Neural cell (in vitro differentiated cells): ENCODE results near the gene C4A. TPM values are rescaled to one million over a fixed set of nuclear protein-coding genes. Genes with fewer than 3 reads are reported as not detected.

Experiments used
- H2AFZ ChIP-seq: fragments of 200-600, 300-800 bp; sonication (generic), shearing (Covaris generic); 2 replicates; pipeline ENCODE4 v1.6.0; 2014; ENCODE audit warnings: low read depth, mild to moderate bottlenecking, antibody characterized with exemption, low read length, moderate library complexity
- H3F3A ChIP-seq: fragments of 200-600 bp; shearing (Covaris generic); 2 replicates; pipeline ENCODE4 v1.6.1; 2016; ENCODE audit warnings: mild to moderate bottlenecking, moderate library complexity, mixed read lengths, antibody characterized with exemption, low read length; ENCODE audit not compliant: insufficient read depth, poor library complexity, severe bottlenecking
- H3K27ac ChIP-seq: fragments of 200-600, 300-800 bp; sonication (generic), shearing (Covaris generic); 2 replicates; pipeline ENCODE4 v1.5.1; 2014; ENCODE audit warnings: mild to moderate bottlenecking, low read length, moderate library complexity
- H3K27me3 ChIP-seq: fragments of 300-800, 200-600 bp; sonication (generic), shearing (Covaris generic); 2 replicates; pipeline ENCODE4 v1.6.0; 2014; ENCODE audit warnings: mild to moderate bottlenecking, low read depth, low read length, moderate library complexity; ENCODE audit not compliant: insufficient read depth
- H3K36me3 ChIP-seq: fragments of 300-800, 200-600 bp; sonication (generic), shearing (Covaris generic); 2 replicates; pipeline ENCODE4 v1.5.1; 2014; ENCODE audit warnings: mild to moderate bottlenecking, antibody characterized with exemption, low read length, moderate library complexity; ENCODE audit not compliant: insufficient read depth
- H3K4me2 ChIP-seq: fragments of 300-800, 200-600 bp; sonication (generic), shearing (Covaris generic); 2 replicates; pipeline ENCODE4 v1.6.0; 2014; ENCODE audit warnings: mild to moderate bottlenecking, low read length
- H3K4me3 ChIP-seq: fragments of 300-800, 200-600 bp; sonication (generic), shearing (Covaris generic); 2 replicates; pipeline ENCODE4 v1.5.1; 2014; ENCODE audit warnings: mild to moderate bottlenecking, low read length, moderate library complexity
- H3K79me2 ChIP-seq: fragments of 200-600 bp; shearing (Covaris generic); replicated peaks from 2 replicates; pipeline ENCODE4 v1.6.0; 2014; ENCODE audit warnings: mild to moderate bottlenecking, low read length, moderate library complexity; ENCODE audit not compliant: insufficient read depth
- H3K9ac ChIP-seq: fragments of 300-800, 200-600 bp; sonication (generic), shearing (Covaris generic); 2 replicates; pipeline ENCODE4 v1.6.1; 2016; ENCODE audit warnings: mild to moderate bottlenecking, low read length, mixed read lengths
- H3K9me2 ChIP-seq: fragments of 200-600 bp; shearing (Covaris generic); 2 replicates; pipeline ENCODE4 v1.6.1; 2016; ENCODE audit warnings: mild to moderate bottlenecking, low read length, mixed read lengths; ENCODE audit not compliant: insufficient read depth
- H3K9me3 ChIP-seq: fragments of 200-600, 300-800 bp; sonication (generic), shearing (Covaris generic); 2 replicates; pipeline ENCODE4 v1.6.1; 2016; ENCODE audit warnings: mild to moderate bottlenecking, mixed run types, low read length, moderate library complexity, mixed read lengths
- H4K20me1 ChIP-seq: fragments of 200-600 bp; shearing (Covaris generic); 2 replicates; pipeline ENCODE4 v1.6.1; 2016; ENCODE audit warnings: mild to moderate bottlenecking, mixed run types; ENCODE audit not compliant: insufficient read depth
- EP300 ChIP-seq: fragments of 450-650 bp; conservative IDR thresholded peaks from 2 replicates; pipeline ENCODE4 v1.6.1; 2014; ENCODE audit warnings: antibody characterized with exemption, mild to moderate bottlenecking, moderate library complexity; ENCODE audit not compliant: poor library complexity, severe bottlenecking
- EZH2 ChIP-seq: fragments of 200-600, 300-800 bp; shearing (Covaris generic), sonication (generic); IDR thresholded peaks from 2 replicates; pipeline ENCODE4 v1.6.1; 2014; ENCODE audit warnings: antibody characterized with exemption, low read length, borderline replicate concordance, mild to moderate bottlenecking; ENCODE audit not compliant: insufficient read depth, poor library complexity, severe bottlenecking
- MXI1 ChIP-seq: fragments of 450-650 bp; conservative IDR thresholded peaks from 2 replicates; pipeline ENCODE4 v1.6.1; 2014; ENCODE audit warnings: antibody characterized with exemption, mild to moderate bottlenecking; ENCODE audit not compliant: poor library complexity, severe bottlenecking
- POLR2AphosphoS5 ChIP-seq: IDR thresholded peaks from 2 replicates; pipeline ENCODE4 v1.6.1; 2012
- RAD21 ChIP-seq: fragments of 450-650 bp; conservative IDR thresholded peaks from 2 replicates; pipeline ENCODE4 v1.6.1; 2014; ENCODE audit warnings: antibody characterized with exemption, mild to moderate bottlenecking, moderate library complexity
- SMC3 ChIP-seq: fragments of 450-650 bp; conservative IDR thresholded peaks from 2 replicates; pipeline ENCODE4 v1.6.1; 2014; ENCODE audit warnings: antibody characterized with exemption, mild to moderate bottlenecking, moderate library complexity; ENCODE audit not compliant: poor library complexity
- TAF1 ChIP-seq: IDR thresholded peaks from 2 replicates; pipeline ENCODE4 v1.6.1; 2012; ENCODE audit warnings: low read depth
- polyA plus RNA-seq: library from polyadenylated mRNA; depleted of rRNA; stranded (reverse); fragments of >200 nt; gene quantifications from 2 replicates; pipeline ENCODE4 v1.2.3, GENCODE V29; 2014
- TF ChIP-seq, protein P1 (sequence below): IDR thresholded peaks from 2 replicates; pipeline ENCODE4 v1.6.1; 2012; ENCODE audit warnings: borderline replicate concordance
- TF ChIP-seq, protein P2 (sequence below): fragments of 450-650 bp; IDR thresholded peaks from 2 replicates; pipeline ENCODE4 v1.5.1; 2014; ENCODE audit warnings: antibody characterized with exemption, mild to moderate bottlenecking, moderate library complexity; ENCODE audit not compliant: poor library complexity, severe bottlenecking

C4A gene
- polyA plus RNA-seq, 1 donor from 2014 or later = 4.4 TPM

- H3K9me2 ChIP-seq = no peaks in the 10 kb centered on the region
- no peak overlapping the region for H3K27ac ChIP-seq
- H3F3A ChIP-seq = no peaks in the 10 kb centered on the region
- H3K9me3 ChIP-seq = no peaks in the 10 kb centered on the region
- H4K20me1 ChIP-seq = no peaks in the 10 kb centered on the region
- H2AFZ ChIP-seq = no peak overlapping the region
- no peak overlapping the region for H3K9ac ChIP-seq
- H3K27me3 ChIP-seq = no peaks in the 10 kb centered on the region
- TF ChIP-seq EP300 = no peak
- no peak for TF ChIP-seq TAF1
- TF ChIP-seq, protein P1, sequence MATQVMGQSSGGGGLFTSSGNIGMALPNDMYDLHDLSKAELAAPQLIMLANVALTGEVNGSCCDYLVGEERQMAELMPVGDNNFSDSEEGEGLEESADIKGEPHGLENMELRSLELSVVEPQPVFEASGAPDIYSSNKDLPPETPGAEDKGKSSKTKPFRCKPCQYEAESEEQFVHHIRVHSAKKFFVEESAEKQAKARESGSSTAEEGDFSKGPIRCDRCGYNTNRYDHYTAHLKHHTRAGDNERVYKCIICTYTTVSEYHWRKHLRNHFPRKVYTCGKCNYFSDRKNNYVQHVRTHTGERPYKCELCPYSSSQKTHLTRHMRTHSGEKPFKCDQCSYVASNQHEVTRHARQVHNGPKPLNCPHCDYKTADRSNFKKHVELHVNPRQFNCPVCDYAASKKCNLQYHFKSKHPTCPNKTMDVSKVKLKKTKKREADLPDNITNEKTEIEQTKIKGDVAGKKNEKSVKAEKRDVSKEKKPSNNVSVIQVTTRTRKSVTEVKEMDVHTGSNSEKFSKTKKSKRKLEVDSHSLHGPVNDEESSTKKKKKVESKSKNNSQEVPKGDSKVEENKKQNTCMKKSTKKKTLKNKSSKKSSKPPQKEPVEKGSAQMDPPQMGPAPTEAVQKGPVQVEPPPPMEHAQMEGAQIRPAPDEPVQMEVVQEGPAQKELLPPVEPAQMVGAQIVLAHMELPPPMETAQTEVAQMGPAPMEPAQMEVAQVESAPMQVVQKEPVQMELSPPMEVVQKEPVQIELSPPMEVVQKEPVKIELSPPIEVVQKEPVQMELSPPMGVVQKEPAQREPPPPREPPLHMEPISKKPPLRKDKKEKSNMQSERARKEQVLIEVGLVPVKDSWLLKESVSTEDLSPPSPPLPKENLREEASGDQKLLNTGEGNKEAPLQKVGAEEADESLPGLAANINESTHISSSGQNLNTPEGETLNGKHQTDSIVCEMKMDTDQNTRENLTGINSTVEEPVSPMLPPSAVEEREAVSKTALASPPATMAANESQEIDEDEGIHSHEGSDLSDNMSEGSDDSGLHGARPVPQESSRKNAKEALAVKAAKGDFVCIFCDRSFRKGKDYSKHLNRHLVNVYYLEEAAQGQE = no peak
- TF ChIP-seq MXI1 = no peak
- TF ChIP-seq SMC3 = no peak
- no peak for TF ChIP-seq RAD21
- TF ChIP-seq POLR2AphosphoS5 = no peak
- TF ChIP-seq, protein P2, sequence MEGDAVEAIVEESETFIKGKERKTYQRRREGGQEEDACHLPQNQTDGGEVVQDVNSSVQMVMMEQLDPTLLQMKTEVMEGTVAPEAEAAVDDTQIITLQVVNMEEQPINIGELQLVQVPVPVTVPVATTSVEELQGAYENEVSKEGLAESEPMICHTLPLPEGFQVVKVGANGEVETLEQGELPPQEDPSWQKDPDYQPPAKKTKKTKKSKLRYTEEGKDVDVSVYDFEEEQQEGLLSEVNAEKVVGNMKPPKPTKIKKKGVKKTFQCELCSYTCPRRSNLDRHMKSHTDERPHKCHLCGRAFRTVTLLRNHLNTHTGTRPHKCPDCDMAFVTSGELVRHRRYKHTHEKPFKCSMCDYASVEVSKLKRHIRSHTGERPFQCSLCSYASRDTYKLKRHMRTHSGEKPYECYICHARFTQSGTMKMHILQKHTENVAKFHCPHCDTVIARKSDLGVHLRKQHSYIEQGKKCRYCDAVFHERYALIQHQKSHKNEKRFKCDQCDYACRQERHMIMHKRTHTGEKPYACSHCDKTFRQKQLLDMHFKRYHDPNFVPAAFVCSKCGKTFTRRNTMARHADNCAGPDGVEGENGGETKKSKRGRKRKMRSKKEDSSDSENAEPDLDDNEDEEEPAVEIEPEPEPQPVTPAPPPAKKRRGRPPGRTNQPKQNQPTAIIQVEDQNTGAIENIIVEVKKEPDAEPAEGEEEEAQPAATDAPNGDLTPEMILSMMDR = no peak
- no peak for TF ChIP-seq EZH2
- H3K4me3 ChIP-seq = no peak overlapping the region
- H3K79me2 ChIP-seq = no peaks in the 10 kb centered on the region
- no peak overlapping the region for H3K4me2 ChIP-seq
- no peaks in the 10 kb centered on the region for H3K36me3 ChIP-seq
Measured at GRCh38 chr6:31947070-31947675, 34.7 kb upstream of the C4A start.

DNA sequence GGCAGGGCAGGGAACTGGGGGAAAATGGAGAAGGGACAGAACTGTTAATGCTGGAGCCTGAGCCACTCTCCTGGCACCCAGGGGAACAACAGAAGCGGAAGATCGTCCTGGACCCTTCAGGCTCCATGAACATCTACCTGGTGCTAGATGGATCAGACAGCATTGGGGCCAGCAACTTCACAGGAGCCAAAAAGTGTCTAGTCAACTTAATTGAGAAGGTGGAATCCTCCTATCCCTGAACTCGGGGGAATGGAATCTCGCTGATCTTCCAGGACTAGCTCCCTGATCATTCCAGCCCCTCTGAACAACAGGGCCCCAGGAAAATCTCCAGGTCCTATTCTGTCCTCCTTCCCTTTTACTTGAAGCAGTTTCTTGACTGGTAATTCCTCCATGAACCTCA is 34.0 kb upstream of the C4A start:
- Histone ChIP-seq H3K9me2 (no peaks in the 10 kb centered on the region), H3K36me3 (no peaks in the 10 kb centered on the region), H3K27me3 (no peaks in the 10 kb centered on the region), H3F3A (no peaks in the 10 kb centered on the region), H2AFZ (no peak overlapping the region), H3K79me2 (no peaks in the 10 kb centered on the region), H3K9me3 (no peaks in the 10 kb centered on the region), H3K27ac (no peak overlapping the region), H3K4me2 (no peak overlapping the region), H4K20me1 (no peaks in the 10 kb centered on the region), H3K4me3 (no peak overlapping the region), H3K9ac (no peak overlapping the region)
- TF ChIP-seq, protein P1 = no peak
- TF ChIP-seq, protein P2 = no peak
- no peak for TF ChIP-seq TAF1
- no peak for TF ChIP-seq SMC3
- no peak for TF ChIP-seq POLR2AphosphoS5
- no peak for TF ChIP-seq EZH2
- no peak for TF ChIP-seq MXI1
- TF ChIP-seq RAD21 = no peak
